NCI-H526 treated with DMSO at 0.1 percent for 48 hours (cell line): Measurements from ENCODE around the gene NLRP12.
"Not testable (repeated sequence)": the region's sequence is repeated elsewhere in the genome, so short reads cannot be mapped to it uniquely, and the experiment has no call there.

ENCODE experiments used
- DNase-seq: peaks from one replicate; lab custom pipeline; 2025; lab: John Stamatoyannopoulos, UW

NLRP12 gene

DNA sequence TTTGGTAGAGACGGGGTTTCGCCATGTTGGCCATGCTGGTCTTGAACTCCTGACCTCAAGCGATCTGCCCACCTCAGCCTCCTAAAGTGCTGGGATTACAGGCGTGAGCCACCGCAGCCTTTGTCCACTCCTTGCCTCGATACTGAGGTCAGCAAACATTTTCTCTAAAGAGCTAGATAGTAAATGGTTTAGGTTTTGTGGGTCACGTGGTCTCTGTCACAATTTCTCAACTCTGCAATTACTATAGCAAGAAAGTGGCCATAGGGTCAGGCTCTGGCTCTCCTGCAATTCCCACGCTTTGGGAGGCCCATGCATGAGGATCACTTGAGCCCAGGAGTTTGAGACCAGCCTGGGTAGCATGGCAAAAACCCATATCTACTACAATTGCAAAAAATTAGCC, 42.8 kb downstream of the NLRP12 start:
- DNase-seq: not testable (repeated sequence)

DNA sequence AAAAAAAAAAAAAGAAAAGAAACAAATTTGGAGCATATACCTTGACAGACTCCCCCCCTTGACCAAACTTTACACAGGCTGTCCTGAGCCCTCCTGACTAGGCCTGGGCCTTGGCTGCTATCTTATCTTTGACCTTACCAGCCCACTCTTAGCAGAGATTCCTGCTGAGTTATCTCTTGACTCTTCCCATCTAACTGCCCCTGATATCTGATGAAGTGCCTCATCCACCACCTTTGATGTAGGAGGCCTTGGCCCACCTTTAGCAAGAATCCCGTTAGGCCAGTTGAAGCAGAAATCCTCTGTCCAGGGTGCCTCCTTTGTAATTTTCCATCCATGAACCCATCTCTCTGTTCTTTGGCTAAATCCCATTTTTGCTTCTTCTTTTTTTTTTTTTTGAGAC, 43.6 kb downstream of the NLRP12 start:
- DNase-seq: no peak

DNA sequence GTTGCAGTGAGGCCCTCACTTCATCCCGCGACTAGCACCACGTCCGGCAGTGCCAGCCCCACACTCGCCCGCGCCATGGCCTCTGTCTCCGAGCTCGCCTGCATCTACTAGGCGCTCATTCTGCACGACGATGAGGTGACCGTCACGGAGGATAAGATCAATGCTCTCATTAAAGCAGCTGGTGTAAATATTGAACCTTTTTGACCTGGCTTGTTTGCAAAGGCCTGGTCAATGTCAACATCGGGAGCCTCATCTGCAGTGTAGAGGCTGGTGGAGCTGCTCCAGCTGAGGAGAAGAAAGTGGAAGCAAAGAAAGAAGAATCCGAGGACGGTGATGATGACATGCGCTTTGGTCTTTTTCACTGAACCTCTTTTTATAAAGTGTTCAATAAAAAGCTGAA, 48.6 kb downstream of the NLRP12 start:
- DNase-seq: no peak

DNA sequence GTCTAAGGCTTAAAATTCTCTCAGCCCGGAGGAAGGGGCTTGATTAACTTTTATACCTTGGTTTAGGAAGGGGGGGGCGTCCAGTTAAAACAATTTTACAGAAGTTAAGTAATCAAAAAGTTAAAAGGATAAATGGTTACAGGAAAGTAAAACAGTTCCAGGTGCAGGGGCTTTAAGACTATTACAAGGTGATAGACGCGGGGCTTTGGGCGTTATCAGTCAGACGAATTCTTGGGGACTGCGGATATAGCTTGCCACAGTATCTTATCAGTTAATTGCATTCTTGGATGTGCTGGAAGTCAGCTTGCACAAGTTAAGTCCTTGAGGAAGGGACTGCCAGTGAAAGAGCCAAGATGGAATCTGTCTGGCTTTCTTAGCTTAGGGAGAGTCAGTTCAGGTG, 49.6 kb downstream of the NLRP12 start:
- DNase-seq: not testable (repeated sequence)

DNA sequence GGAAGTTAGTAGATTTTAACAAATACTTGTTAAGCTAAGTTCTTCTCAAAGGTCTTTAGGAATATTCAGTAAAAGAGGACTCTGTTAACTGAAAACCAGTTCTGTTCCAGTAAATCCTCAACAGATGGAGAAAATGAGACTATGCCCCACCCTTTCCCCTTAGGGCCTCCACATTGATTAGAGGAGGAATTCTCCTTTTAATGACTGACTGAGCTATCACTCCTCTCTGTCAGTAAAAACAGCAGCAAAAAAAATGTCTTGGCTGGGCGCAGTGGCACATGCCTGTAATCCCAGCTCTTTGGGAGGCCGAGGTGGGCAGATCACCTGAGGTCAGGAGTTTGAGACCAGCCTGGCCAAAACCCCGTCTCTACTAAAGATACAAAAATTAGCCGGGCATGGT, 50.1 kb downstream of the NLRP12 start:
- no peak for DNase-seq

DNA sequence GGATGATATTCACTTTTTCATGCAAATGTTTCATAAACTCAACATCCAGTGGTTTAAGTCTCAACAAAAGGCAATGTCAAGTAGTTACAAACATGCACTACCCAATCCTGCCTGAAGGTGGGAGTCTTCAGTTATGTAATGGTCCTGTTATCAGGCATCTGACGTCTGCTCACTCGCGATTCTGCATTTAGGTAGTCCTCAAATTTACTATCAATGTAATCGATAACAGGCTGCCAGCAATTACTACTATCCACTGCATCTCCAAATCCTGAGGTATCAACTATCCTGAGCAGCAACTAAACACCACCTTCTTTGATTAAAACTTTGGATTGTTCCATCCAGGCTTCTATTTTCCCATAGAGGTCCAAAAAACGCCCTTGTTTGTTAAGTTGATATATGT, 51.2 kb downstream of the NLRP12 start:
- peak; percentile 64 for DNase-seq

DNA sequence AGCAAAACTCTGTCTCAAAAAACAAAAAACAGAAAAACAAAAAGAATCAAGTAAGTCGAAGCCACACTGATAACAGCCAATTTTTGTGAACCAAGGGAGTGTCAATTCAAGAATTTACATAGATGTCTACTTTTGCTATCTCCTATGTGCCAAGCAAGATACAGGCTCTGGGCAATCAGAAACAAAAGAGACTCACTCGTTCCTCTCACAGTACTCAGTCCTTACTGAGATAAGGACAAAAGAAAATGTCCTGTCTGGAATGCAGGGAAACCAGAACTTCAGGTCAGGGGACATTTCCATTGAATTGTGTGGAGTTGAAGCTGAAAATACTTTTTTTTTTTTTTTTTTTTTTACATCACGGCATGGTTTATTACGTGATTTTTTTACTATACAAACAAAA, 53.0 kb downstream of the NLRP12 start:
- DNase-seq: no peak

DNA sequence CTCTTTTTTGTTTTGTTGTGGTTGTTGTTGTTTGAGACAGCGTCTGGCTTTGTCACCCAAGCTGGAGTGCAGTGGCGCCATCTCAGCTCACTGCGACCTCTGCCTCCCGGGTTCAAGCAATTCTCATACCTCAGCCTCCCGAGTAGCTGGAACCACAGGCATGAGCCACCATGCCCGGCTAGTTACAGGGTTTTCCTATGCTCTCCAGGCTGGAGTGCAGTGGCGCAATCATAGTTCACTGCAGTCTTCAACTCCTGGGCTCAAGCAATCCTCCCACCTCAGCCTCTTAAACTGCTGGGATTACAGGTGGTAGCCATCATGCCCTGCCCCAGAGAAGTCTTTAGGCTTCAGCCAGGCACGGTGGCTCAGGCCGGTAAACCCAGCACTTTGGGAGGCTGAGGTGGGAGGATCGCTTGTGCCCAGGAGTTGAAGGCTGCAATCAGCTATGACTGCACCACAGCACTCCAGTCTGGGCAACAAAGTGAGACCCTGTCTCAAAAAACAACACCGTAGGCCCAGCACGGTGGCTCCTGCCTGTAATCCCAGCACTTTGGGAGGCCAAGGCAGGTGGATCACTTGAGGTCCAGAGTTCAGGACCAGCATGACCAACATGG, 54.3 kb downstream of the NLRP12 start:
- DNase-seq: not testable (repeated sequence)

DNA sequence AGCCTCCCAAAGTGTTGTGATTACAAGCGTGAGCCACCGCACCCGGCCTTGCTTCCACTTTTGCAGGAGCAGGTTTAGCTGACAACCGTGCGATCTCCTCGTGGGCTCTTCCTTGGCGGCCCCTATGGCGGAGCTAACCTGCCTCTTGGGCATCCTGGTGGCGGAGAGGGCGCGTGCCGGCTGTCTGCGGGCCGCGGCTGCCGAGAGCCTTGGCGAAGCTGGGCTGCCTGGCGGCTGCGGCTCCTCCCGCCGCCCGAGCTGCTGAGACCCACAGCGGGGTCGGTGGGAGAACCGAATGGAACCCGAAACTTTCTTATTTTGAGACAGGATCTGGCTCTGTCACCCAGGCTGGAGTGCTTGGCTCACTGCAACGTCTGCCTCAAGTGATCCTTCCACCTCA, 55.7 kb downstream of the NLRP12 start:
- DNase-seq: no peak

DNA sequence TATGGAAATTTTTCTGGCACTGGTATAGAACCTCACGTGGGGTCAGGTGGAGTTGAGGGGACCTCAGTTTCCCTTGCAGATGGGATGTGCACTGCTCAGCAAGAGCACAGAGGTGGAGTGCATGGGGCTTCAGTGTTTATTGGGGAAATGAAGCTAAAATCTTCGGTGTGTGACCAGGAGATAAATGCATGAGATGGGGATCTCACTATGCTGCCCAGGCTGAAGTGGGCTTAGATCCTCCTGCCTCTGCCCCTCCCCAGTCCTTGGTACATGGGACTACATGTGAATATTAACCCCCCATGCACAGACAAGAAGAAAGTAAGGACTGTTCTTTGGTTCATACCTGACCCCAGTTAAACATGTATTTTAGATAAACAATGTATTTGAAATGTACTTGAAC, 65.1 kb downstream of the NLRP12 start:
- not testable (repeated sequence) for DNase-seq
